ENCODE measurements around the gene FATE1.
"Not testable (repeated sequence)": the region's sequence is repeated elsewhere in the genome, so short reads cannot be mapped to it uniquely, and the experiment has no call there.

The FATE1 gene

GRCh38 chrX:151695583-151696340 lies 20.1 kb upstream of the FATE1 start:
- TF ChIP-seq CTCF (IDR thresholded peaks at IDR 0.05; ENCODE audit: unreplicated experiment in 3 of 3) = no peak
- H3K4me3 Mint-ChIP-seq = peak overlapping the region; percentile 78 to 84 (median 83)
- no peaks in the 10 kb centered on the region for H3K36me3 Mint-ChIP-seq (ENCODE audit: low read depth)
- H3K27ac Mint-ChIP-seq = peak overlapping the region in 1 of 3 experiments; percentile 39
- peaks cover 11% of the 10 kb centered on the region for H3K27me3 Mint-ChIP-seq (ENCODE audit: low read depth)
- H3K9me3 Mint-ChIP-seq = peaks cover 13% of the 10 kb centered on the region
- H3K4me1 Mint-ChIP-seq = peaks cover 18% of the 10 kb centered on the region

- Mint-ChIP-seq H3K27ac (peak overlapping the region in 1 of 3 experiments; percentile 25), H3K4me3 (peak overlapping the region; percentile 49 to 54 (median 54)), H3K4me1 (peaks cover 18% of the 10 kb centered on the region), H3K9me3 (peaks cover 13% of the 10 kb centered on the region), H3K27me3 (ENCODE audit: low read depth) (peaks cover 11% of the 10 kb centered on the region)
- not testable (repeated sequence) for H3K36me3 Mint-ChIP-seq (ENCODE audit: low read depth)
Observed at GRCh38 chrX:151697082-151697481, 18.8 kb upstream of the FATE1 start.

- Mint-ChIP-seq H3K27ac (peak overlapping the region in 1 of 3 experiments; percentile 25), H3K4me3 (peak overlapping the region in 2 of 3 experiments; percentile 48 to 76), H3K4me1 (peaks cover 18% of the 10 kb centered on the region), H3K9me3 (peaks cover 13% of the 10 kb centered on the region), H3K27me3 (ENCODE audit: low read depth) (peaks cover 11% of the 10 kb centered on the region), H3K36me3 (ENCODE audit: low read depth) (no peaks in the 10 kb centered on the region)
- TF ChIP-seq CTCF (IDR thresholded peaks at IDR 0.05; ENCODE audit: unreplicated experiment in 3 of 3) = no peak
Observed at GRCh38 chrX:151697522-151697921, 18.3 kb upstream of the FATE1 start.

- no peak for TF ChIP-seq CTCF (IDR thresholded peaks at IDR 0.05; ENCODE audit: unreplicated experiment in 3 of 3)
- H3K27ac Mint-ChIP-seq = no peak overlapping the region
- peaks cover 26% of the 10 kb centered on the region for H3K4me1 Mint-ChIP-seq
- H3K36me3 Mint-ChIP-seq (ENCODE audit: low read depth) = no peaks in the 10 kb centered on the region
- no peak overlapping the region for H3K4me3 Mint-ChIP-seq
- peaks cover 11% of the 10 kb centered on the region for H3K27me3 Mint-ChIP-seq (ENCODE audit: low read depth)
- peaks cover 13% of the 10 kb centered on the region for H3K9me3 Mint-ChIP-seq
Observed at GRCh38 chrX:151698485-151698884, 17.4 kb upstream of the FATE1 start.

GRCh38 chrX:151699746-151700145 lies 16.1 kb upstream of the FATE1 start:
- Mint-ChIP-seq H3K4me1 (peaks cover 35% of the 10 kb centered on the region), H3K36me3 (ENCODE audit: low read depth) (no peaks in the 10 kb centered on the region), H3K9me3 (peaks cover 15% of the 10 kb centered on the region)

GRCh38 chrX:151700581-151700980 lies 15.3 kb upstream of the FATE1 start:
- Mint-ChIP-seq H3K4me1 (peaks cover 41% of the 10 kb centered on the region), H3K9me3 (peaks cover 14% of the 10 kb centered on the region), H3K36me3 (ENCODE audit: low read depth) (no peaks in the 10 kb centered on the region), H3K4me3 (no peak overlapping the region), H3K27me3 (ENCODE audit: low read depth) (peaks cover 8% of the 10 kb centered on the region), H3K27ac (no peak overlapping the region)
- no peak for TF ChIP-seq CTCF (IDR thresholded peaks at IDR 0.05; ENCODE audit: unreplicated experiment in 3 of 3)

More at GRCh38 chrX:151699746-151700145, 16.1 kb upstream of the FATE1 start:
- Mint-ChIP-seq H3K4me3 (no peak overlapping the region), H3K27ac (no peak overlapping the region), H3K27me3 (ENCODE audit: low read depth) (peaks cover 11% of the 10 kb centered on the region)
- TF ChIP-seq CTCF (IDR thresholded peaks at IDR 0.05; ENCODE audit: unreplicated experiment in 3 of 3) = no peak

Measured in nephron (organoid).